Measurements from ENCODE around the gene NFASC. TPM values are rescaled to one million over a fixed set of nuclear protein-coding genes. Genes with fewer than 3 reads are reported as not detected.
A peak's percentile ranks its signal among the peaks of the same experiment; 100 is the strongest.

Gene NFASC
- total RNA-seq, 4 donors from 2014 or later: 6.3 to 15.1 (median 11.7) TPM

GRCh38 chr1:205060746-205061145 is 190.1 kb downstream of the NFASC start:
- Histone ChIP-seq H3K27ac (no peak overlapping the region), H3K4me3 (no peak overlapping the region), H3K4me1 (peaks cover 0 to 7% (median 4%) of the 10 kb centered on the region in 3 donors), H3K36me3 (no peaks in the 10 kb centered on the region), H3K9me3 (no peaks in the 10 kb centered on the region), H3K27me3 (peaks cover 0 to 29% (median 0%) of the 10 kb centered on the region in 4 donors)
- TF ChIP-seq POLR2A (IDR thresholded peaks at IDR 0.05): no peak
- TF ChIP-seq, protein P1, sequence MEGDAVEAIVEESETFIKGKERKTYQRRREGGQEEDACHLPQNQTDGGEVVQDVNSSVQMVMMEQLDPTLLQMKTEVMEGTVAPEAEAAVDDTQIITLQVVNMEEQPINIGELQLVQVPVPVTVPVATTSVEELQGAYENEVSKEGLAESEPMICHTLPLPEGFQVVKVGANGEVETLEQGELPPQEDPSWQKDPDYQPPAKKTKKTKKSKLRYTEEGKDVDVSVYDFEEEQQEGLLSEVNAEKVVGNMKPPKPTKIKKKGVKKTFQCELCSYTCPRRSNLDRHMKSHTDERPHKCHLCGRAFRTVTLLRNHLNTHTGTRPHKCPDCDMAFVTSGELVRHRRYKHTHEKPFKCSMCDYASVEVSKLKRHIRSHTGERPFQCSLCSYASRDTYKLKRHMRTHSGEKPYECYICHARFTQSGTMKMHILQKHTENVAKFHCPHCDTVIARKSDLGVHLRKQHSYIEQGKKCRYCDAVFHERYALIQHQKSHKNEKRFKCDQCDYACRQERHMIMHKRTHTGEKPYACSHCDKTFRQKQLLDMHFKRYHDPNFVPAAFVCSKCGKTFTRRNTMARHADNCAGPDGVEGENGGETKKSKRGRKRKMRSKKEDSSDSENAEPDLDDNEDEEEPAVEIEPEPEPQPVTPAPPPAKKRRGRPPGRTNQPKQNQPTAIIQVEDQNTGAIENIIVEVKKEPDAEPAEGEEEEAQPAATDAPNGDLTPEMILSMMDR (IDR thresholded peaks at IDR 0.05): no peak
- WGBS, 2 donors: 82 to 90% methylated on average over 8 to 10 of the region's 10 CpGs
- no peak for DNase-seq
- intact Hi-C loops (cut with DNase I): loop anchor here (5.0 kb wide), 1 partner anchor 68 kb away; no protein-coding TSS in a partner anchor

DNA sequence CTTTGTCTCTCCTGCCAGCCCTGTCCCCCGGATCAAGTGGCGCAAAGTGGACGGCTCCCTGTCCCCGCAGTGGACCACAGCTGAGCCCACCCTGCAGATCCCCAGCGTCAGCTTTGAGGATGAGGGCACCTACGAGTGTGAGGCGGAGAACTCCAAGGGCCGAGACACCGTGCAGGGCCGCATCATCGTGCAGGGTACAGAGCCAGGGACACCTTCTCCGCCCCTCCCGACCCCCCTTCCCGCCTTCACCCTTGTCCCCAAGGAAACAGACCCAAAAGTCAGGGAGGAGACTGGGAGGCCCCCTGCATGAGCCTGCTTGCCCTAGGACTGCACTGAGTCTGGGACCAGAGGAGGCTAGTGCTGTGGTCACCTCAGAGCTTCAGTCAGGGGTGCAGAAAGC is 190.6 kb downstream of the NFASC start:
- Histone ChIP-seq H3K4me3 (no peak overlapping the region), H3K4me1 (peaks cover 0 to 7% (median 4%) of the 10 kb centered on the region in 3 donors), H3K9me3 (no peaks in the 10 kb centered on the region), H3K27me3 (peaks cover 0 to 24% (median 0%) of the 10 kb centered on the region in 4 donors), H3K27ac (no peak overlapping the region), H3K36me3 (no peaks in the 10 kb centered on the region)
- 78% methylated on average over 10 of the region's 14 CpGs; no CpG with 5 or more reads in 1 of the 2 donors for WGBS, 2 donors
- intact Hi-C loops (cut with DNase I): loop anchor here (5.0 kb wide), 1 partner anchor 69 kb away; no protein-coding TSS in a partner anchor
- TF ChIP-seq POLR2A (IDR thresholded peaks at IDR 0.05): no peak
- TF ChIP-seq, protein P1 (IDR thresholded peaks at IDR 0.05): no peak
- DNase-seq: no peak

DNA sequence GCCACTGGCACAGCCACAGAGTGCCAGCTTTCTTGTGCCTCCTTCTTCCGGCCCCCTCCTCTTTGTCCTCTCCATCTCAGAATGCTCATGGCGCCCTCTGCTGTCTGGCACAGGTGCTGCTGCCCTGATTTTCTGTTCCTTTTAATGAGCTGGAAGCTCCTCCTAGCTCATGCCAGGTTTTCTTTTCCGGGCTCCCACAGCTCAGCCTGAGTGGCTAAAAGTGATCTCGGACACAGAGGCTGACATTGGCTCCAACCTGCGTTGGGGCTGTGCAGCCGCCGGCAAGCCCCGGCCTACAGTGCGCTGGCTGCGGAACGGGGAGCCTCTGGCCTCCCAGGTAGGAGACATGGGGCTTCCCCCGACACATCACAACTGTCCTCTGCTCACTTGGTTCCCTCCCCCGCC is 191.0 kb downstream of the NFASC start:
- TF ChIP-seq POLR2A (IDR thresholded peaks at IDR 0.05): no peak
- TF ChIP-seq, protein P1 (IDR thresholded peaks at IDR 0.05): peak; percentile 56 to 86 (median 78)
- Histone ChIP-seq H3K27ac (no peak overlapping the region), H3K27me3 (peaks cover 0 to 22% (median 0%) of the 10 kb centered on the region in 4 donors), H3K4me3 (no peak overlapping the region), H3K9me3 (no peaks in the 10 kb centered on the region), H3K36me3 (no peaks in the 10 kb centered on the region), H3K4me1 (peaks cover 0 to 7% (median 4%) of the 10 kb centered on the region in 3 donors)
- DNase-seq: no peak
- WGBS, 2 donors: 0 to 5% methylated on average over 3 to 4 of the region's 13 CpGs
- intact Hi-C loops (cut with DNase I): loop anchor here (5.0 kb wide), 1 partner anchor 69 kb away; no protein-coding TSS in a partner anchor

DNA sequence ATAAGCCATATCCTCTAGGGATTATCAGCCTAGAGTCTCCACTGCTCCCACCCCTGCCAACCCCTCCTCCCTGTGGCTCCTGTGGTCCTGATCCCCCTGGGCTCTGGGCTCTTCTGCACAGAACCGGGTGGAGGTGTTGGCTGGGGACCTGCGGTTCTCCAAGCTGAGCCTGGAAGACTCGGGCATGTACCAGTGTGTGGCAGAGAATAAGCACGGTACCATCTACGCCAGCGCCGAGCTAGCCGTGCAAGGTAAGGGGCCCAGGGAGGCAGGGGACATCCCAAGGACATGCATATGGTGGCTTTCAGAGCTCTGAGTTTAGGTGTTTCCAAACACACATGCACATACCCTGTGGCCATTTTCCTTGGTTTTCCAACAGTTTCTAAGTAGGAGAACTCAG is 191.7 kb downstream of the NFASC start:
- no peak for TF ChIP-seq POLR2A (IDR thresholded peaks at IDR 0.05)
- TF ChIP-seq, protein P1 (IDR thresholded peaks at IDR 0.05): no peak
- 94% methylated on average over 5 of the region's 8 CpGs; no CpG with 5 or more reads in 1 of the 2 donors for WGBS, 2 donors

DNA sequence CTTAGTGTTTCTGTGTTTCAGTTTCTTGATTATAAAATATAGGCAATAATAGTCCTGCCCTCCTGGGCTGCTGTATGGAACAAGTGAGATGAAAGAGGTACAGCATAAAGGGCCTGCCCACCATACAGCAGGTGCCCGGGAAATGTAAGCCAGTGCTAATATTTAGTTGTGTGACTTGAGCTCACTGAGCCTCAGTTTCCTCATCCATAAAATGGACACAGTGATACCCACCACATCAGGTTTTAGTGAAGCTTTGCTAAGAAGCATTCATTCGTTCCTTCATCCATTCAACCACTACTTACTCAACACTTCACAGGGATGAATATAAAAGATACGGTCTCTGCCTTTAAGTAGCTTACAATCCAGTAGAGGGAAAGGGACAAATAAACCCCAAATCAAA is 192.2 kb downstream of the NFASC start:
- intact Hi-C loops (cut with DNase I): loop anchor here (5.0 kb wide), 1 partner anchor 71 kb away; no protein-coding TSS in a partner anchor
- TF ChIP-seq POLR2A (IDR thresholded peaks at IDR 0.05): no peak
- TF ChIP-seq, protein P1 (IDR thresholded peaks at IDR 0.05): no peak
- WGBS, 2 donors: 64 to 93% methylated on average over 3 of the region's 3 CpGs
- Histone ChIP-seq H3K36me3 (no peaks in the 10 kb centered on the region), H3K9me3 (no peaks in the 10 kb centered on the region), H3K27ac (no peak overlapping the region), H3K27me3 (peaks cover 0 to 14% (median 0%) of the 10 kb centered on the region in 4 donors), H3K4me3 (no peak overlapping the region), H3K4me1 (peaks cover 0 to 7% (median 4%) of the 10 kb centered on the region in 3 donors)
- no peak for DNase-seq

More for the DNA sequence above, 191.7 kb downstream of the NFASC start:
- no peak overlapping the region for H3K27ac ChIP-seq
- intact Hi-C loops (cut with DNase I): loop anchor here (5.0 kb wide), 1 partner anchor 70 kb away; no protein-coding TSS in a partner anchor
- H3K27me3 ChIP-seq: peaks cover 0 to 15% (median 0%) of the 10 kb centered on the region in 4 donors
- DNase-seq: no peak
- H3K4me1 ChIP-seq: peaks cover 0 to 7% (median 4%) of the 10 kb centered on the region in 3 donors
- no peaks in the 10 kb centered on the region for H3K36me3 ChIP-seq
- no peaks in the 10 kb centered on the region for H3K9me3 ChIP-seq
- no peak overlapping the region for H3K4me3 ChIP-seq
